ENCODE results near the gene INPP5J. TPM values are rescaled to one million over a fixed set of nuclear protein-coding genes. Genes with fewer than 3 reads are reported as not detected.

Gene INPP5J
- total and polyA plus RNA-seq, 2 of the 13 experiments (the other 11 are each of a cell fraction or from before 2014, with no cell fraction given) = 0.24 to 1.1 TPM

DNA sequence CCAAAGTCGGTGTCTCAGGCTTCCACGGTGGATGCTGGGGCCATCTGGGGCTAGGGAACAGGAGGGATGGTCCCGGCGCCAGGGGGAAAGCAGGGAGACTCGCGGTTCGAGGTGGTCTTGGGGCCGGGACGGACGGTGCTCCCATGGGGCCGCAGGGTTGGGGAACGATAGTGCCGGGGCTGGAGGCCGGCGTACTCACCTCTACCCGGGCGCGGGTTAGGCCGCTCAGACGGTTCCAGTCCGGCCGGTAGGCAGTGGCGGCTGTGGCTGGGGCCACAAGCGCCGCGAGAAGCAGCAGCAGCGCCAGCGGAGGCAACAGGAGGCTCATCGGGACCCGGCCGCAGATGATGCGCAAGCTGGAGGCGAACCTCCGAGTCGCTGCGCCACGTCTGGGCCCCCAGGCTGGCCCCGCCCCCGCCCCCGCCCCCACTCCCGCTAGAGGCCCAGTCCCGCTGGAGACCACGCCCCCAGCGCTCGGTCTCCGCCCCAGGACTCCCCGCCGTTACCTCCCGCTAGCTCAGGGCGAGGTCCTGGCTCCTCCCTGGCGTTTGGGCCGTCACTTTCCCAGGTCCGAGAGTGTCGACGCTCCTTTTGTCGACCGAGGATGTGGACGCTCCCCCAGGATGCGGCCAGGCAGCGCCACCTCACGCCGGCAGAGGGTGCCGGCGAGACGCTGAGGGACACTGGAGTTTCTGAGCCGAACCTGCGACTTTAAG is 15.4 kb upstream of the INPP5J start, which contains the start of gene SELENOM (continued):
- no peak for TF ChIP-seq ZNF629 (CRISPR knock-in tag; conservative IDR thresholded peaks at IDR 0.05)
- TF ChIP-seq JUND (CRISPR knock-in tag; IDR thresholded peaks at IDR 0.05) = no peak
- TF ChIP-seq ZNF660 (CRISPR knock-in tag; IDR thresholded peaks at IDR 0.05; ENCODE audit: borderline replicate concordance, low read depth) = no peak
- 0 out of 2 replicates have a peak, but pooled peaks have one; percentile 29 for TF ChIP-seq SMAD3 (CRISPR knock-in tag; IDR thresholded peaks at IDR 0.05)
- 0 out of 2 replicates have a peak, but pooled peaks have one; percentile 54 for TF ChIP-seq ZNF225 (CRISPR knock-in tag; IDR thresholded peaks at IDR 0.05)
- no peak for TF ChIP-seq ZNF124 (CRISPR knock-in tag; IDR thresholded peaks at IDR 0.05)
- no peak for TF ChIP-seq TBX3 (IDR thresholded peaks at IDR 0.05; ENCODE audit: borderline replicate concordance)
- TF ChIP-seq, protein P1, sequence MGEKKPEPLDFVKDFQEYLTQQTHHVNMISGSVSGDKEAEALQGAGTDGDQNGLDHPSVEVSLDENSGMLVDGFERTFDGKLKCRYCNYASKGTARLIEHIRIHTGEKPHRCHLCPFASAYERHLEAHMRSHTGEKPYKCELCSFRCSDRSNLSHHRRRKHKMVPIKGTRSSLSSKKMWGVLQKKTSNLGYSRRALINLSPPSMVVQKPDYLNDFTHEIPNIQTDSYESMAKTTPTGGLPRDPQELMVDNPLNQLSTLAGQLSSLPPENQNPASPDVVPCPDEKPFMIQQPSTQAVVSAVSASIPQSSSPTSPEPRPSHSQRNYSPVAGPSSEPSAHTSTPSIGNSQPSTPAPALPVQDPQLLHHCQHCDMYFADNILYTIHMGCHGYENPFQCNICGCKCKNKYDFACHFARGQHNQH (CRISPR knock-in tag; IDR thresholded peaks at IDR 0.05) = peak; percentile 58; the same call in 1 of the 2 replicates
- no peak for TF ChIP-seq ATF1 (CRISPR knock-in tag; IDR thresholded peaks at IDR 0.05)
- TF ChIP-seq GTF3A (CRISPR knock-in tag; conservative IDR thresholded peaks at IDR 0.05) = no peak
- peak; percentile 17; the same call in 1 of the 2 replicates for TF ChIP-seq POGZ (CRISPR knock-in tag; IDR thresholded peaks at IDR 0.05)
- TF ChIP-seq ESRRA (CRISPR knock-in tag; IDR thresholded peaks at IDR 0.05; ENCODE audit: low read depth) = no peak
- TF ChIP-seq KDM3A (CRISPR knock-in tag; IDR thresholded peaks at IDR 0.05; ENCODE audit: low read depth) = 0 out of 2 replicates have a peak, but pooled peaks have one; percentile 62
- peak; percentile 41; the same call in 1 of the 2 replicates for TF ChIP-seq EEA1 (CRISPR knock-in tag; IDR thresholded peaks at IDR 0.05; ENCODE audit: borderline replicate concordance)
- TF ChIP-seq, protein P2, sequence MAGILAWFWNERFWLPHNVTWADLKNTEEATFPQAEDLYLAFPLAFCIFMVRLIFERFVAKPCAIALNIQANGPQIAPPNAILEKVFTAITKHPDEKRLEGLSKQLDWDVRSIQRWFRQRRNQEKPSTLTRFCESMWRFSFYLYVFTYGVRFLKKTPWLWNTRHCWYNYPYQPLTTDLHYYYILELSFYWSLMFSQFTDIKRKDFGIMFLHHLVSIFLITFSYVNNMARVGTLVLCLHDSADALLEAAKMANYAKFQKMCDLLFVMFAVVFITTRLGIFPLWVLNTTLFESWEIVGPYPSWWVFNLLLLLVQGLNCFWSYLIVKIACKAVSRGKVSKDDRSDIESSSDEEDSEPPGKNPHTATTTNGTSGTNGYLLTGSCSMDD (CRISPR knock-in tag; IDR thresholded peaks at IDR 0.05) = no peak
- TF ChIP-seq, protein P3, sequence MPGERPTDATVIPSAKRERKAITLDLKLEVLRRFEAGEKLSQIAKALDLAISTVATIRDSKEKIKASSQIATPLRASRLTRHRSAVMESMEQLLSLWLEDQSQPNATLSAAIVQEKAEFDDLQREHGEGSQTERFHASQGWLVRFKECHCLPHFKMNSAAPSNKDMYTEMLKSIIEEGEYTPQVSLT (CRISPR knock-in tag; IDR thresholded peaks at IDR 0.05; ENCODE audit: borderline replicate concordance, low read depth) = no peak
- peak; percentile 17; the same call in 1 of the 2 replicates for TF ChIP-seq ZNF777 (CRISPR knock-in tag; IDR thresholded peaks at IDR 0.05)
- TF ChIP-seq, protein P4, sequence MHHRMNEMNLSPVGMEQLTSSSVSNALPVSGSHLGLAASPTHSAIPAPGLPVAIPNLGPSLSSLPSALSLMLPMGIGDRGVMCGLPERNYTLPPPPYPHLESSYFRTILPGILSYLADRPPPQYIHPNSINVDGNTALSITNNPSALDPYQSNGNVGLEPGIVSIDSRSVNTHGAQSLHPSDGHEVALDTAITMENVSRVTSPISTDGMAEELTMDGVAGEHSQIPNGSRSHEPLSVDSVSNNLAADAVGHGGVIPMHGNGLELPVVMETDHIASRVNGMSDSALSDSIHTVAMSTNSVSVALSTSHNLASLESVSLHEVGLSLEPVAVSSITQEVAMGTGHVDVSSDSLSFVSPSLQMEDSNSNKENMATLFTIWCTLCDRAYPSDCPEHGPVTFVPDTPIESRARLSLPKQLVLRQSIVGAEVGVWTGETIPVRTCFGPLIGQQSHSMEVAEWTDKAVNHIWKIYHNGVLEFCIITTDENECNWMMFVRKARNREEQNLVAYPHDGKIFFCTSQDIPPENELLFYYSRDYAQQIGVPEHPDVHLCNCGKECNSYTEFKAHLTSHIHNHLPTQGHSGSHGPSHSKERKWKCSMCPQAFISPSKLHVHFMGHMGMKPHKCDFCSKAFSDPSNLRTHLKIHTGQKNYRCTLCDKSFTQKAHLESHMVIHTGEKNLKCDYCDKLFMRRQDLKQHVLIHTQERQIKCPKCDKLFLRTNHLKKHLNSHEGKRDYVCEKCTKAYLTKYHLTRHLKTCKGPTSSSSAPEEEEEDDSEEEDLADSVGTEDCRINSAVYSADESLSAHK (CRISPR knock-in tag; IDR thresholded peaks at IDR 0.05; ENCODE audit: borderline replicate concordance) = no peak
- TF ChIP-seq CENPT (CRISPR knock-in tag; IDR thresholded peaks at IDR 0.05; ENCODE audit: low read depth) = no peak
- TF ChIP-seq ZNF713 (CRISPR knock-in tag; IDR thresholded peaks at IDR 0.05) = peak; percentile 27; the same call in 1 of the 2 replicates
- no peak for TF ChIP-seq ZNF619 (CRISPR knock-in tag; IDR thresholded peaks at IDR 0.05)
- TF ChIP-seq, protein P5, sequence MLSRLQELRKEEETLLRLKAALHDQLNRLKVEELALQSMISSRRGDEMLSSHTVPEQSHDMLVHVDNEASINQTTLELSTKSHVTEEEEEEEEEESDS (CRISPR knock-in tag; IDR thresholded peaks at IDR 0.05; ENCODE audit: borderline replicate concordance) = no peak
- TF ChIP-seq PAWR (CRISPR knock-in tag; IDR thresholded peaks at IDR 0.05; ENCODE audit: borderline replicate concordance) = no peak
- no peak for TF ChIP-seq MEIS2 (CRISPR knock-in tag; IDR thresholded peaks at IDR 0.05)
- no peak for TF ChIP-seq TBP (CRISPR knock-in tag; IDR thresholded peaks at IDR 0.05)
- no peak for TF ChIP-seq NFYC (CRISPR knock-in tag; IDR thresholded peaks at IDR 0.05)
- TF ChIP-seq THYN1 (CRISPR knock-in tag; IDR thresholded peaks at IDR 0.05; ENCODE audit: borderline replicate concordance, low read depth) = no peak
